ENCODE data around the gene SLC38A6.

DNA sequence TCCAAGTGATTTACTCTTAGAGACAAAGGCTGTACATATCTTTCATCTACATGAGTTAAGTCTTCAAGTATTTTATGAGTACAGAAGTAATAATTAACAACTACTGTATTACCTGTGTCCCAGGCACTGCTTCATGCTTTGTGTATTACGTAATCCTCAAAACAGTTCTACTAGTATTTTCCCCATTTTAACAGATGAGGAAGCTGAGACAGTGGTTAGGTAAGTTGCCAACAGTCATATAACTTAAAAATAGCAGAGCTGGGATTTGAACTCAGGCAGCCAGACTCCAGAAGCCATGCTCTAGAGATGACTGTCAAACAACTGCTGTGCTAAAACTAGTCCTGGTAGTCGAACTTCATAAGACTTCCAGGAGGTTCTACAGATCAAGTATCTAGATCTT is 10.9 kb upstream of the SLC38A6 start:
- TF ChIP-seq, protein P1, sequence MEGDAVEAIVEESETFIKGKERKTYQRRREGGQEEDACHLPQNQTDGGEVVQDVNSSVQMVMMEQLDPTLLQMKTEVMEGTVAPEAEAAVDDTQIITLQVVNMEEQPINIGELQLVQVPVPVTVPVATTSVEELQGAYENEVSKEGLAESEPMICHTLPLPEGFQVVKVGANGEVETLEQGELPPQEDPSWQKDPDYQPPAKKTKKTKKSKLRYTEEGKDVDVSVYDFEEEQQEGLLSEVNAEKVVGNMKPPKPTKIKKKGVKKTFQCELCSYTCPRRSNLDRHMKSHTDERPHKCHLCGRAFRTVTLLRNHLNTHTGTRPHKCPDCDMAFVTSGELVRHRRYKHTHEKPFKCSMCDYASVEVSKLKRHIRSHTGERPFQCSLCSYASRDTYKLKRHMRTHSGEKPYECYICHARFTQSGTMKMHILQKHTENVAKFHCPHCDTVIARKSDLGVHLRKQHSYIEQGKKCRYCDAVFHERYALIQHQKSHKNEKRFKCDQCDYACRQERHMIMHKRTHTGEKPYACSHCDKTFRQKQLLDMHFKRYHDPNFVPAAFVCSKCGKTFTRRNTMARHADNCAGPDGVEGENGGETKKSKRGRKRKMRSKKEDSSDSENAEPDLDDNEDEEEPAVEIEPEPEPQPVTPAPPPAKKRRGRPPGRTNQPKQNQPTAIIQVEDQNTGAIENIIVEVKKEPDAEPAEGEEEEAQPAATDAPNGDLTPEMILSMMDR (IDR thresholded peaks at IDR 0.05) = no peak
- no peak for TF ChIP-seq POLR2A (IDR thresholded peaks at IDR 0.05)
